GM19468 (cell line): Measurements from ENCODE around the gene CADPS.
A peak's percentile ranks its signal among the peaks of the same experiment; 100 is the strongest.

Experiments
- ATAC-seq: cut with Tn5 transposase; IDR thresholded peaks from one replicate; pipeline ENCODE4 v1.9.1; 2021; ENCODE audit warnings: mild to moderate bottlenecking, moderate library complexity, moderate number of reproducible peaks; ENCODE audit not compliant: unreplicated experiment; ENCODE audit errors: extremely low read depth

The CADPS gene

DNA sequence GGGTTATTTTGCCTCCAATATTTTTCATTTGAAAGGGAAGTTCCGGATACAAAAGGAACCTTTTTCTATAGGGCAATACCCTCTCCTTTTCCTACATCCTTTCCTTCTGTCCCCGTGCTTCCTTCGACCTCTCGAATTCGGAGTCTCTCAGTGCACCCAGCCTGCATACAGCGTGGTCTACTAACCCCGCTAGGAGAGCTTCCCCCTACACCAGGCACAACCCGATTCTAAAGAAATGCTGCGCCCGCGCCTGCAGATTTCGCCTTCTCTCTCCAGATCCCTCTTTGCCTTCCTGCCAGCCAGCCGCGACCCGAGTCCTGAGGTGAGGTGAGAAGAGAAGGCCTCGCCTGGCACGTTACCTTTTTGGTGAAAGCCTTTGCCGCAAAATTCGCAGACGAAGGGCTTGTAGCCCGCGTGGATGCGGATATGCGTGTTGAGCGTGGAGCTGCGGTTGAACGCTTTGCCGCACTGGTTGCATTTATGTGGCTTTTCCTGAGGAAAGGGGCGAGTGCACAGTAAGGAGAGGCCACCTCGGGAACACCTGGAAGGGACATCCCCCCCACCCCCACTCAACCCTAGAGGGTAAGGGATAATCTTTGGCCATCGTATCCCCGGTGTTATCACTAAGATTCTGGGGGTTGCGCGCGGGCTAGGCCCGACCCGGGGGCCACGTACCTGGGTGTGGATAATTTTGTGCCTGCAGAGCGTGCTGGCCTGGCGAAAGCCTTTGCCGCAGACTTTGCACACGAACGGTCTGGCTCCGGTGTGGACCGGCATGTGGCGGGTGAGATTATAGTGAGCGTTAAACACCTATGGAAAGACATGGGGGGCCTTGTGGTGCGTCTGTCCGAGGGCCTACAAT is 504.1 kb downstream of the CADPS start:
- ATAC-seq: no peak

DNA sequence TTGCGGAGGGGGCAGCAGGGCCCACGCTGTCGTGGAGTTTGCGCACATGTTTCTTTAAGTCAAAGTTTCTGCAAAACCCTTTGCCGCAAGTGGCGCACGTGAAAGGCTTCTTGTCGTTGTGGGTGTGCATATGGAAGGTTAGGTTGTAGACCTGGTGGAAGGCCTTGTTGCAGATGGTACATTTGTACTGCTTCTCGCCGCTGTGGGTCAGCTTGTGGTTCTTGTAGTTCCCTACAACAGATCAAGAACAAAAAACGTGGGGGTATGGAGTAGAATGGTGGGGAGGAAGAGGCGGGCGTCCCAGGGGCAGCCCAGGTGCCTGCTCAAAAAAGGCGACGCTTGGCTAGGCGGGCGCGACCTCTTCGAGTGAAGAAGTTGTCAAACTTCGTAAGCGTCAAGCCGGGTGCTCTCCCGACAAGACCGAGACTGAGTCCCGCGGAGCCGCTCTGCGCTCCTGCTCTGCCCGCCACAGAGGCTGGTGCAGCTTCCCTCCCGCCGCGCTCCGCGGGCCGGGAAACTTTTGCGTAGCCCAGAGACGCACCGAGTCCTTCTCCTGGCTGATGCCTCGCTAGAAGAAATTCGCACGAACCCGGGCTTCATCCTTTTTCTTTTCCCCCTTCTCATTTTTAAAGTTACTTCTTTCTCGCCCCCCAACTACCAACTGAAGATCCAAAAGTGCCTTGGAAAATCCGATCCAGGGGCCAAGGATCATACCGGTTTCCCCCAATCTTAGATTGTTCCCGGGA is 504.9 kb downstream of the CADPS start:
- no peak for ATAC-seq

GRCh38 chr3:62369476-62369743 is 505.8 kb downstream of the CADPS start:
- ATAC-seq: no peak

DNA sequence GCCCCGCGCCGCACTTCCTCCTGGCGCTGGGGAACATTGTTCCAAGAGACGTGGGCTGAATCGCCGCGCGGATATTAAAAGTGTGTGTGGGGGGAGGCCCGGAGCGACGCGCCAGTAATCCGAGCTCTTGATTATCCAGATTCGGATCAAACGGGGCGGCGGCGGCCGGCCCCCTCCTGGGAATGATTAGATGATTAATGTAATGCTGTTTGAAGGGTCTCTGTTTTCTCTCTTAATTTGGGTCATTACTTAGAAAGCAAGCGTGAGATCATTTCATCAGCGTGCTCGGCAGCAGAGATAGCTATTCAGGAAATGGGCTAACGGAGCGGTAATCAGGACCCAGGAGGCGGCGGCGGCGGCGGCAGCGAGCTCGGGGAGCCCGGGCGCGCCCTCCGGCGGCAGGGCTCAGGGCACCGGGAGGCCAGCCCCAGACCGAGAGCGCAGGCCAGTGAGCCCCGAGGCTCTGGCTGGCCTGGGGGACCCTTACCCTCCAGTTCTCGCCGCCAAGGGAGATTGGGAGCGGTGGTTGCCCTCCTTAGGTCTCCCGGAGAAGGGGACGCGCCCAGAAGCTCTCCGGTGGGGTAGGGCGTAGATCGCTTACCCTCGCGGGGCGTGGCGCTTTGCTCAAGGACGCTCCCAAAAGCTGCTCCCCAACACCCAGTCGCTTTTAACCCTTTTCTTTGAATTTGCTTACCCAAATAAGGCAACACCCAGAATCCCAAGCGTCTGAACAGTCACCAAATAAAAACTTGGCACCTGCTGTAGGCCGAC is 506.3 kb downstream of the CADPS start:
- no peak for ATAC-seq

GRCh38 chr3:62368290-62368704 is 506.9 kb downstream of the CADPS start:
- no peak for ATAC-seq

DNA sequence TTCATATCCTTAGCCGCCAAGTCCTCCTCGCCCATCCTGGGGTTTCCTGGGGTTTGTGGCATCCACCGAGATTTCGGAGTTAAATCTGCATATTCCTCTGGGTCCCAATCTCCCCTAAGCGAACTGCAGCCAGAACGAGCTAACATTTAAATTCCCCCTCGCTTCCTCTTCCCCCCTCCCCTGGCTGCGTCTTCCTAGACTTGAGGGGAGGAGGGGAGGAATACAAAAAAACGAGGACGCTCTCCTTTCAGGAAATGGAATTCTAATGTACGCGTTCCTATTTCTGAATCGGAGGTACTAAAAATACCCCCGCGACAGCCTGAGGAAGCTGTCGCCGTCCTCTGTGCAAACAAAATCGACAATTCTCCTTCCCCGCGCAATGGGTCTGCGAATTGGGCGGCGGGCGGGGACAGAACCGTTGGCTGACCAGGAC is 507.4 kb downstream of the CADPS start:
- ATAC-seq: no peak

DNA sequence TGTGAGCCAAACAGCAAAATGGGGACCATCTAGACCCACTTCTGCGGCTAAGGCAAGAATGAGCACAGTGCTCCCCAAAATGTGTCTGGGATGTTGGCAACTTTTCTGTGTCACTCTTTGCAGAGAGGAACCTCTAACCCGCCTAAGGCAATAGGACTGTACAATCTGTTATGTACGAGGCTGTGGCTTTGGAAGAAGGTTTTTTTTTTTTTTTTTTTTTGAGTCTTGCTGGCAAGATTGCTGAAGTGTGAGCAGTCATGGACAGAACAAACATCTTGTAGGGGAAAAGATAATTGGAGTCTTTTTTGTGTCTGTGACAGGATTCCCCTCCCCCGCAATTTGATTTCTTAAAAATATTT is 509.1 kb downstream of the CADPS start:
- ATAC-seq: no peak

DNA sequence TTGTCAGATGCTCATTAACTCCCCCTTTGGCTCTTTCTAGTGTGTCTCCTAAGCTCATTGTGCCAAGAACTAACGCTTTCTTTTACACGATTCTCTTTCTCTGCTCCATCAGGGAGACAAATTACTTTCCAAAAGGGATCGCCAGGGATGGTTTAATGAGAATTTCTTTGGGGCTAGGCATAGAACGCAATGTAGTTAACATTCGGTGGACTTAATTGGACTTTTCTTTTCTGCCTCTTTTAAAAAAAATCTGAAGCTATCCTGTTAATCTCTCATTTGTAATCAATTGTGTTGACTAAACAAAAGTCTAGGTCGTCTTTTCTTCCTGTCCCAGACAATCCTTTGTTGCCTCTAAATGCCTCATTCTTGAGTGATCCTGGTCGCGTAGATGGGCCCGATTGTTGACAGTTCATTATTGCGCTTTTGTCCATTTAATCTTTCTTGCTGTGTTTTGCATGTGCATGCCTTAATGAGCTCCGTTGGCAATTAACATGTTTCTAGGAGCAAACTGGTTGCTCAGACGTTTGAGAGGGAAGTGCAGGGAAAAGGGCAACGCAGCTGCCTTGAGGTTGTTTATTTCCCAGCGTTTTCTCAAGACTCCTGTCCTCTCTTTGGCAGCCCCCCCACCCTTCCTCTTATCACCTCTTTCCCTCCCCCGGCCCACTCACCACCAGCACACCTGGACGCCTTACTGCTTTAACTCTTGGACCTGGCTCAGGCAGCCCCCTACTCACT is 509.7 kb downstream of the CADPS start:
- ATAC-seq: no peak

DNA sequence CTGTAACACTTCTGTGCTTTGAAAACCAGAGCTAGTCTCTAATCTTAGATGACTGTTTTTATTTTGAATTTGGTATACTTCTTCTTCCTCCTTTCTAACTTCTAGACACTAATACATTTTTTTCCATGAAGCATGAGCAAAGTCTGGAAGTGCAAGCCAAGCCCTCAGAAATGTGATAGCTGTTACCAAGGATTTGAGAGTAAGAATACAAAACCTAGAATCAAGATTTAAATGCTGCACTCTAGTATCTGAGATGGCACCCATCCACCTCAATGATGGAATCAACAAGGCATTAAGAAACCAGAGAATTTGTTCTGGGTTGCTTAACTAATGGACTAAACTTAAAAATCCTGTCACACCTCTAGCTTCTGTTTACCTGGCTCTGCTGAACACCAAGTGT is 511.0 kb downstream of the CADPS start:
- ATAC-seq: no peak

GRCh38 chr3:62363275-62363674 is 511.9 kb downstream of the CADPS start:
- ATAC-seq: no peak

- no peak for ATAC-seq
Measured at GRCh38 chr3:62361824-62362223, 513.4 kb downstream of the CADPS start.

GRCh38 chr3:62361261-62361660 is 514.0 kb downstream of the CADPS start:
- peak; percentile 93 for ATAC-seq

DNA sequence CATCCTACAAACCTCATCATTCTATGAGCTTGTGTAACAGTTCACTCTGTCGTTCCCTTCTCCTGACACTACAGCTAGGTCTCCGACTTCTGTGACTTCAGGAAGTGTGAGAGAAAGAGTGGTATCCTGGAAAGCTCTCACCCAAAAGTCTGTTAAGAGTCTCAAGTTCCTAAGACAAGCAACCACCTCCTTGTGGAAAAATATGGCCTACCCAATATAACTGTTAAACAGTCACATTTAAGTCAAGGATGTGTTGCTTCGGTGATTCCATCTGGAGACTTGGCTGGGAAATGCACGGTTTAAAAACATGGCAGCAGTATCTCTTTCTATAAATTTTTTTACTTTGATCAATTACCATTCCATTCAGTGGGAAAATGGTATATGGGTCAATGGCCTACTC is 515.7 kb downstream of the CADPS start:
- no peak for ATAC-seq

DNA sequence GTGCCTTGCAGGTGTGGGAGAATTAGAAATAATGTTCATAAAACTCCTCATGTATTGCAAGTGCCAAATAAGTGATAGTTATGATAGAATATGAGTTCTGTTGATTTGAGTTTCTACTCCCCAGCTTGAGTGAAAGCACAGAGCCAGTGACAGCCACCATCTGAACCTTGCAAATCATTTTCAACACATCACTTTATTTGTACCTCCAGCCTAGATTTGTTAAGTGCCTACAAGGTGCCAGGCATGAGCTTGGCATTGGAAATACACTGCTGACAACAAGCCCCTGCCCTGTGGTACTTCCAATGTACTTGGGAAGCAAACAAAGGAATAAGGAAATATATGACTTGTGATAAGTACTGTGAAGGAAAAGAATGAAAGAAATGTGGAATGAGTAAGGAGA is 518.9 kb downstream of the CADPS start:
- ATAC-seq: no peak

DNA sequence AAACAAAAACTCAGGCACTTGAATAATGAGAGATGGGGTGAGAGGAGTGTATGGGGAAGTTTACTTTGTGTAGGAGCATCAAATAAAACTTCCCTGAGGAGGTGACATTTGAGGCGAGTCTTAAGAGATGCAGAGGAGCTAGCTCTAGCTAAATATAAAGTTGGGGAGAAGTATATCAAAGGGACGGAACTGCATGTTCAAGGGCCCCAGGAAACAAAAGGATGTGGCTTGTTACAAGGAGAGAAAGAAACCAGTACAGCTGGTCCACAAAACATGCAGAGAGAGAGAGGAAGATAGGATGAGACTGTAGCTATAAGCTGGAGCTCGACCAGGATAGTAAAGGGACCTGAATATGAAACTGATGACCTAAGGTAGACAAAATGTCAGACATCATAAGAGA is 519.5 kb downstream of the CADPS start:
- no peak for ATAC-seq
